SK-N-MC (cell line): ENCODE results near the gene ARHGAP26.

ENCODE experiments used
- EZH2 ChIP-seq: fragments of 200-600 bp; sonication (generic); IDR thresholded peaks from one replicate; pipeline ENCODE4 v1.6.1; 2017; ENCODE audit warnings: antibody characterized with exemption
- FOXP2 ChIP-seq: optimal IDR thresholded peaks from 2 replicates; pipeline ENCODE3; 2011; ENCODE audit warnings: mild to moderate bottlenecking, moderate library complexity; ENCODE audit not compliant: insufficient read depth; ENCODE audit errors: extremely low read length, control extremely low read depth
- POLR2AphosphoS5 ChIP-seq: IDR thresholded peaks from 2 replicates; pipeline ENCODE4 v1.6.1; 2012; ENCODE audit warnings: mild to moderate bottlenecking, low read depth, low read length, borderline replicate concordance

- TF ChIP-seq EZH2 (no peak), POLR2AphosphoS5 (no peak), FOXP2 (no peak)
Measured at GRCh38 chr5:142758796-142759145, 11.4 kb upstream of the ARHGAP26 start.
